GM23248 (cell line): ENCODE results near the gene CNGB1.

Source experiments
- EZH2 ChIP-seq: fragments of 200-600 bp; sonication (generic); IDR thresholded peaks from 2 replicates; pipeline ENCODE4 v1.6.1; 2018; ENCODE audit warnings: antibody characterized with exemption, mild to moderate bottlenecking; ENCODE audit not compliant: insufficient read depth, poor library complexity, severe bottlenecking
- EZH2phosphoT487 ChIP-seq: fragments of 200-600 bp; sonication (generic); IDR thresholded peaks from 2 replicates; pipeline ENCODE4 v1.6.1; 2018; ENCODE audit warnings: antibody characterized with exemption, moderate library complexity, mild to moderate bottlenecking, low read depth; ENCODE audit not compliant: insufficient read depth

DNA sequence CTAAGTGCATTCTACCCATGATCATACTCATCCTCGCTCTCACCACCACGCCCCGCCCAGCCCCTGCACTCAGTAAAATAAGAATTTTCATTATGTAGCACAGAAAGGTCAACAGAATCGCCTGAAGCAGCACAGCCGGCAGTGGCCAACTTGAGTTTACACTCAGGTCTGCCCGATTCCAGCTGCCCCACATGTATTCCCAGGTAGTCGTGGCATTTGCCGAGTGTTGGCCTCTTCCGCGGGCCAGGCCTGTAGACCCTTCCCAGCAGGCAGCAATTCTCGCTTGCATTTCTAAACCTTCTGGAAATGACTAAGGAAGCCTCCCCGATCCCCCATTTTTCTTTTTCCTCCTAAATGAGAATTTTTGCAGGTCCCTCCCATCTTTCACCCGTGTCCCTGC is 609 bp downstream of the CNGB1 start:
- TF ChIP-seq EZH2 = no peak
- no peak for TF ChIP-seq EZH2phosphoT487
